ENCODE measurements around the gene ATXN3. TPM values are rescaled to one million over a fixed set of nuclear protein-coding genes. Genes with fewer than 3 reads are reported as not detected.

Gene ATXN3
- total RNA-seq, 1 experiment from 2014 or later: 27.6 TPM

GRCh38 chr14:92040431-92041051, 65.8 kb downstream of the ATXN3 start (continued):
- TF ChIP-seq CEBPB (IDR thresholded peaks at IDR 0.05; ENCODE audit: low read depth) (no peak), CBX3 (IDR thresholded peaks at IDR 0.05; ENCODE audit: low read depth) (no peak), JUND (IDR thresholded peaks at IDR 0.05) (no peak), EGR1 (IDR thresholded peaks at IDR 0.05; ENCODE audit: low read depth) (no peak)

- peak; percentile 97 for ATAC-seq
- Histone ChIP-seq H4K20me1 (ENCODE audit: insufficient read depth) (no peaks in the 10 kb centered on the region), H3K9ac (ENCODE audit: low read length) (peak within 1 kb of the TSS; percentile 87), H3K36me3 (ENCODE audit: control insufficient read depth in 1 of 2, insufficient read depth in 2 of 2, low read length in 2 of 2) (no peaks in the 10 kb centered on the region), H3K4me2 (ENCODE audit: low read length) (peak within 1 kb of the TSS; percentile 99), H3K79me2 (ENCODE audit: insufficient read depth, low read length) (peaks cover 57% of the 10 kb centered on the region), H3K27ac (ENCODE audit: low read depth, low read length) (peak within 1 kb of the TSS; percentile 94), H3K9me2 (ENCODE audit: insufficient read depth) (no peaks in the 10 kb centered on the region), H3K9me3 (ENCODE audit: control insufficient read depth in 1 of 2, insufficient read depth in 1 of 2, low read depth in 1 of 2, low read length in 2 of 2) (no peaks in the 10 kb centered on the region), H3K4me3 (replicated peaks in 1 of 2; ENCODE audit: low read depth in 1 of 2, low read length in 2 of 2) (peak within 1 kb of the TSS; percentile 83 to 93), H2AFZ (ENCODE audit: low read depth, low read length, poor library complexity, severe bottlenecking) (peak within 1 kb of the TSS; percentile 85), H3K27me3 (ENCODE audit: insufficient read depth, low read length) (no peaks in the 10 kb centered on the region), H3K4me1 (ENCODE audit: control insufficient read depth in 1 of 2, insufficient read depth in 2 of 2, low read length in 2 of 2) (peaks cover 12 to 14% of the 10 kb centered on the region in 2 experiments)
- POLR2A ChIA-PET: interaction anchor here (1.5 to 2.0 kb wide), 3 partner anchors 18 to 67 kb away, joined by 6 to 8 read pairs (median 6); partner anchors contain the start of gene ATXN3
- BruUV-seq (replicated peaks): no TSS peak
- TF ChIP-seq POLR2A (IDR thresholded peaks at IDR 0.05; ENCODE audit: borderline replicate concordance, extremely low read depth, insufficient read depth, insufficient read length) (peak; percentile 92), YY1 (IDR thresholded peaks at IDR 0.05; ENCODE audit: extremely low read depth, insufficient replicate concordance, low read depth, low read length) (peak; percentile 95), ZFX (IDR thresholded peaks at IDR 0.05) (peak; percentile 96), ZNF274 (IDR thresholded peaks at IDR 0.05; ENCODE audit: low read depth, low read length) (no peak), TCF7L2 (IDR thresholded peaks at IDR 0.05; ENCODE audit: borderline replicate concordance, extremely low read depth, insufficient read depth, insufficient read length) (peak; percentile 51), POLR2AphosphoS5 (IDR thresholded peaks at IDR 0.05; ENCODE audit: low read depth, low read length) (peak; percentile 93), SIN3A (IDR thresholded peaks at IDR 0.05; ENCODE audit: low read depth) (peak; percentile 65), SP1 (IDR thresholded peaks at IDR 0.05; ENCODE audit: low read depth) (no peak; the same call in 1 of the 2 replicates), CBX3 (IDR thresholded peaks at IDR 0.05; ENCODE audit: low read depth) (0 out of 2 replicates have a peak, but pooled peaks have one; percentile 48), FOSL1 (IDR thresholded peaks at IDR 0.05; ENCODE audit: low read depth) (no peak), MAX (IDR thresholded peaks at IDR 0.05) (peak; percentile 88)
- intact Hi-C loops (cut with micrococcal nuclease): no loop called here
- CTCF ChIA-PET: interaction anchor here (0.6 to 1.0 kb wide), 3 partner anchors 13 to 67 kb away, joined by 3 to 4 read pairs (median 3); partner anchors contain the start of gene ATXN3
- RAD21 ChIA-PET (ENCODE audit: low non-redundant PET in 1 of 2, low total read pairs in 2 of 2, uncharacterized antibody in 2 of 2, unreplicated experiment in 2 of 2): no interaction called here
- peak; percentile 87 for DNase-seq (ENCODE audit: low read depth, low spot score)
These were observed 66.5 kb downstream of the ATXN3 start, which contains the start of gene TRIP11 for GRCh38 chr14:92039719-92040430. Gene TRIP11, minus strand, starts transcription at chr14:92040059. Its CDS starts 374 bp downstream, at chr14:92039685.
